SIG-M5 (cell line): ENCODE results near the gene ASB16.

ENCODE experiments used
- DNase-seq: peaks from one replicate; lab custom pipeline; 2025; lab: John Stamatoyannopoulos, UW

Gene ASB16

DNA sequence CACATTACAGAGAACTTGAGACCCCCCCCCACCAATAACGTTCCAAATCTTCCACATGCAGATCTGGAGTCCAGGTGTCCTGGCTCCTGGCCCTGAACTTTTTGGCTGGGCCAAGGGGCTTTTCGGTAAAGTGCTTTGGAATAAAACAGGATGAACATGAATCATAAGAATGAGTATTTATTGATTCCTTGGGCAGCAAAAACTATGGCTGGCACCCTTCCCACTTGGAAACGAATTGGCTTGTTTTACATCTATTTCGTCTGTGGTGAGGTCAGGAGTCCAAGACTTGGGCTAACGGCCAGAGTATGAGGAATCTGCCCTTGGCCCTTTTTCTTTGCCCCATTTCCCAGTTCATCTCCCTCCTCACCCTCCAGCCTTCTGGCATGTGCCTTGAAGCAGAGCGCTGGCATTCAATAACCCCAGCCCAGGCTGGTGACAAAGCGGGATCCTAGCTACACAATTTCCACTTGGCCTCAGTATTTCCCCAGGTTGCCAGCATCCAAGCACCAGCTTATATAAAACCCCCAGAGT lies 53.1 kb downstream of the ASB16 start:
- no peak for DNase-seq
